NK-92 treated with Interleukin-12 subunit alpha and Interleukin-12 subunit beta, amount 100 ng/mL, for 24 hours (cell line): ENCODE measurements around the gene CYP26A1.

Experiments used
- DNase-seq: peaks from one replicate; lab custom pipeline; 2025; lab: John Stamatoyannopoulos, UW

CYP26A1 gene

DNA sequence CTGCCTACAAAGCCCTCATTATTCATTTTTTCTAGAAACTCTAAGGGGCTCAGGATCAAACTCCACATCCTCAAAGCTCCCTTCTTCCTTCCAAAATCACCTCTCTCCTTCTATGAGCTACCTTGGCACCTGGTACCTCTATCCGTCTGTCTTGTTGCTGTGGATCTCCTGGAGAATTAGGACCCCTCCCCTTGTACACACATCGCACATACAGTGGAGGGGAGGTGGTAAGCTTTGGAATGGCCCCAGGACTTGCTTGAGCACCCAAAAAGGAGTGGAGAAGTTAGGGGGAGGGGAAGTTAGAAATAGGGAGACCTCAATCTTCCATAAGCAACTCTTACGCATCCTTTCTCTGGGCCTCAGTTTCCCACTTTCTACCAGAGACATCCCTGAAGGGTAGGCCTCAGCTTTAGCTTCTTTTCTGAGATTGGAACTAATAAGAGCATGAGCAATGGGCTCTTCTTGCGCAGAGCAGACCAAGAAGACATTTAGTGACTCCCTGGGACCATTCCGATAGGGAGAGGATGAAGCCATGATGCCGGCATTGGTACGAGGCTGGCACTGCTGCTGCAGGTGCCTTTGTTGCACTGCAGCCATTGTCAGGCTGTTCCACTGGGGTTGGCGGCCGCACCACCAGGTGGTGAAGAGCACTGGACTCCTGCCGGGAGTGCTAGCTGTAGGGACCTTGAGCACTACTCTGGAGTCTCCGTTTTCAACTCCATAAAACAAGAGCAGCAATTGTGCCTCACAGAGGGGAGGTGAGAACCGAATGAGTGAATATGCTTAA, 8.6 kb upstream of the CYP26A1 start:
- no peak for DNase-seq

- no peak for DNase-seq
Observed at GRCh38 chr10:93065675-93066543, 7.8 kb upstream of the CYP26A1 start.

DNA sequence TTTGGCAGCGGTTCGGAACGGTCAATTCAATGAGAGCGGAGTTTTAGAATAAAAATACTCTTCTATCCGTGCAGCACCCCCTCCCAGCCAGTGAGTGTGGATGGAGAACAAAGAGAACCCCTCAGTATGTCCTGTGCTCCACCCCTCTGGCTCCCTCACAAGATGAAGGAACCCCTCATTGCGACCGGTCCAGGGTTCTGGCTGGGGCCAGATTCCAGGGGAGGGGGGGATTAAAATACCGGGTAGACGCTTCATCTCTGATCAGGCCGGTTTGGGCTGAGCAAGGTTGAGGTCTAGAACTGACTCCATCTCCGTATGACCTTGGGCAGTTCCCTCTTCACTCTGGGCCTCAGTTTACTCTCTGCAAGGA, 7.2 kb upstream of the CYP26A1 start:
- DNase-seq: no peak

- DNase-seq: no peak
Observed at GRCh38 chr10:93067443-93068365, 6.0 kb upstream of the CYP26A1 start.

- no peak for DNase-seq
Observed at GRCh38 chr10:93068411-93069244, 5.1 kb upstream of the CYP26A1 start.

DNA sequence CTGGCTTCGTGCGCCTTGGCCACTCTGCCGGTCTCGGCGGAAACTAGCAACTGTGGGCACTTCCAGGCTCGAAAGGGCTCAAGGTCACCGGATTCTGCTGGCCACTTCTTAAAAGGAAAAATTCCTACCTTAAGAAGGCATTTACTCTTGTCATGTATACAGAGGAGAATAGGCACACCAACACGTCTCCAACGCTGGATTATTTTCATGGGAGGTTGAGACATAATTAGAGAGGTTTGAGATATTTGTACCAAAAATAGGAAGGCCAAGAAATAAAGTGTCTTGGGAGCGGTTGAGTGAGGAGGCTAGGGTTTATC, 4.5 kb upstream of the CYP26A1 start:
- DNase-seq: no peak

GRCh38 chr10:93070378-93071176, 3.1 kb upstream of the CYP26A1 start:
- no peak for DNase-seq

GRCh38 chr10:93071177-93071472, 2.6 kb upstream of the CYP26A1 start:
- DNase-seq: no peak

DNA sequence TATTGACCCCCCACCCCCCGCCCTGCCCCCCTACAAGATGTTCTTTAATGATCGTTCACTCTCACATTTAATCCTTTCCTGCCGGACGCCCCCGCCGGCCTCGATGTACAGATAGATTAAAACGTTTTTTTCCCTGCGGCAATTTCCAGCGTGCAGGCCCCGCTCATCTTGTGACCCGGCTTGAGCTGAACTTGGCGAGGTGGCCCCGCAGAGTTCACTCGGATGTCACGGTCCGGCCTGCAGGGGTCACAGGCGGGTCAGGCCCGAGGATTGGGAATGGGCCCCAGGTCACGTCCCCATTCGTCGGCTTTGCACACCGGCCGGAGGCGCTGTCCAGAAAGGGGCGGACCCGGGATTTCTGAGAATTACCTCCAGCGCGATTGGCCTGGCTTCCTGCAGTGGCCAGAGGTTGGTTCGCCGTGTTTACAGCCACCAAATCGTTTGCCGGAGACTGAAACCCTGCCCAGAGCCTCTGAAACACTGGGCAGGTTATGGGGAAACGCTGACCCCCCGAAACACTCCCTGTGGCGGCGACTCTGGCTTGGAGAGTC, 1.9 kb upstream of the CYP26A1 start:
- DNase-seq: no peak

GRCh38 chr10:93072225-93072712, 1.4 kb upstream of the CYP26A1 start:
- DNase-seq: no peak

- DNase-seq: no peak
Observed at GRCh38 chr10:93072713-93073538, 767 bp upstream of the CYP26A1 start.

DNA sequence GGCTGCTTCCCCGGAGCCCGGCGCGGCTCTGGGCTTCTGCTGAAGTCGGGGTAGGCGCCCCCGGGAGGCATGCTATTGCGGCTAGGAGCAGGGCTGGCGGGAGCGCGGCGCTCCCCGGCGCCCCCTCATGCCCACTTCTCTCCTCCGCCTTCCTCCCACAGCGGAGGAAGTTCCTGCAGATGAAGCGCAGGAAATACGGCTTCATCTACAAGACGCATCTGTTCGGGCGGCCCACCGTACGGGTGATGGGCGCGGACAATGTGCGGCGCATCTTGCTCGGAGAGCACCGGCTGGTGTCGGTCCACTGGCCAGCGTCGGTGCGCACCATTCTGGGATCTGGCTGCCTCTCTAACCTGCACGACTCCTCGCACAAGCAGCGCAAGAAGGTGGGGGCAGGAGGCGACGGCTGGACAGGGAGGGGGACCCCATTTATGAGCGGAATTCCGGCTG, 479 bp downstream of the CYP26A1 start:
- DNase-seq: no peak

- no peak for DNase-seq
Observed at GRCh38 chr10:93074597-93075368, 1.1 kb downstream of the CYP26A1 start.

GRCh38 chr10:93075369-93076221, 1.9 kb downstream of the CYP26A1 start:
- no peak for DNase-seq

DNA sequence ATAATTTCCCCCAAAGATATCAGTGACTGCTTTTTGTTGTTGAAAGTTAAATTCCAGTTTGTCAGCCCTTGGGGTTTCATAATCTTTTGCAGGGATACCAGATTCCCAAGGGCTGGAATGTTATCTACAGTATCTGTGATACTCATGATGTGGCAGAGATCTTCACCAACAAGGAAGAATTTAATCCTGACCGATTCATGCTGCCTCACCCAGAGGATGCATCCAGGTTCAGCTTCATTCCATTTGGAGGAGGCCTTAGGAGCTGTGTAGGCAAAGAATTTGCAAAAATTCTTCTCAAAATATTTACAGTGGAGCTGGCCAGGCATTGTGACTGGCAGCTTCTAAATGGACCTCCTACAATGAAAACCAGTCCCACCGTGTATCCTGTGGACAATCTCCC, 3.2 kb downstream of the CYP26A1 start:
- DNase-seq: no peak

DNA sequence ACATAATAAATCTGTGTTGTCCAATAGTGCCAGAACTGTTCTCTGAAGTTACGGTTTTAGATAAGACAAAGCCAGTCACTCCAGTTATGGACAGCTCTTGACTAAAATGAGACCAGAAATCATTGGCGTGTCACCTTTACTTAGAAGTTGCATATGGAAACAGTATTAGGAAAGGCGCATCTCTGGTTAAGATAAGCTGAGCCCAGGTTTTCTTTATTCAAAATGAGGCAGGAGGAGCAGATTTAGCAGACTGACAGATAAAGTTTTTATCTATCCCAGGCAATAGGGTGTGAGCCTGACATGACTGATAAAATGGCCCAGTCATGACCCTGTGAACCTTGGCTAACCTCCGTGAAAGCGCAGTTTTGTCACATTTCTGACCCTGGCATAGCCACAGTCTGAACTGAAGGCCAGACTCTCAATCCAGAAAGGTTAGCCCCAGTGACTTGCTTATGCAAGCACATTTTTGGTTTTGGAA, 4.2 kb downstream of the CYP26A1 start:
- DNase-seq: no peak

DNA sequence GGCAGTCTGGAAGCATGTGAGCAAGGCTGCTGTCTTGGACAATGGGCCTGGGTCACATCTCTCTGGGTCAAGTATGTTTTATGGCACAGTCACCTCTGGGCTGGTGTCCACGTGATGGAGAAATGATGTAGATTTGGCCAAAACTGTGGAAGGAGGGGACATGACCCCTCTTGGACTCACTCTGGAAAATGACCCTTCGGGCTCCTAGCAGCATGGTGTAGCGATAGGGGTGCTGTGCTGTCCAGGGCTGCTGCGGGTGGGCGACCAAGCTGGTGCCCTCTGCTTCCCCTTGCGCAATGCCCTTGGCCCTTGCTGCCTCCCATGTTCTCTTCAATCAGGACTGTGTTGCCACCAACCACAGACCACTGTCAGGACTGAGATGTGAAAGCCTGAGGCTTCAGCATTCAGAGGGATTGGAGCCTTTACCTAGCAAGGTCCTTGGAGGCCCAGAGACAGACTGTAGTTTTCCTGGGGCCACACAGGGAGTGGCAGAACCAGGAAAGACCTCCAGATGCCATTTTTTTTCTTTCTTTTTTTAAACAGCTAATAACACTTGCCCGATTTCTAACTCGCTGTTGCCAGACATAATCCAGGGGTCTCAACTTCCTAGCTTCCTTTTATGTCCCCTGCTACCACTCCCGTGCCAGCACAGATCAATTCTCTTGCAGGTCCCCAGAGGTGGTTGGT, 6.1 kb downstream of the CYP26A1 start:
- DNase-seq: no peak
